22Rv1 (cell line): ENCODE results near the gene PRSS33.

ENCODE experiments used
- CTCF ChIP-seq: fragments of 450-650 bp; IDR thresholded peaks from 2 replicates; pipeline ENCODE4 v1.5.1; 2017; ENCODE audit warnings: mild to moderate bottlenecking
- ZFX ChIP-seq: fragments of 450-650 bp; IDR thresholded peaks from 2 replicates; pipeline ENCODE4 v1.6.1; 2017; ENCODE audit warnings: antibody characterized with exemption, borderline replicate concordance

GRCh38 chr16:2785101-2785991, 2.0 kb downstream of the PRSS33 start:
- peak; percentile 36 for TF ChIP-seq CTCF
- no peak for TF ChIP-seq ZFX
